Measurements from ENCODE around the gene RPRD2. TPM values are rescaled to one million over a fixed set of nuclear protein-coding genes. Genes with fewer than 3 reads are reported as not detected.

Gene RPRD2
- polyA plus RNA-seq, result 7.7 and 9.4 TPM in 2 replicates

GRCh38 chr1:150363426-150364230 is at the start of gene RPRD2:
Gene RPRD2, plus strand, starts transcription at chr1:150364147. Its CDS starts 568 bp downstream, at chr1:150364715.

GRCh38 chr1:150486966-150487762 is 123.2 kb downstream of the RPRD2 start, which contains the start of gene TARS2:
Gene TARS2, plus strand, starts transcription at chr1:150487419. Its CDS starts 32 bp downstream, at chr1:150487451.

GRCh38 chr1:150507912-150508864 is 144.2 kb downstream of the RPRD2 start, which contains the start of gene ECM1:
Gene ECM1, plus strand, starts transcription at chr1:150508109. Its CDS starts 101 bp downstream, at chr1:150508210.

GRCh38 chr1:150515328-150516049 is 151.5 kb downstream of the RPRD2 start, which contains the start of gene FALEC:
Gene FALEC, plus strand, starts transcription at chr1:150515752.

Other genes with a start within 250 kb of the RPRD2 start
- 2.7 and 2.8 TPM in 2 replicates for gene PLEKHO1, start 214.2 kb upstream of the RPRD2 start, polyA plus RNA-seq
- gene ANP32E, start 128.0 kb upstream of the RPRD2 start, polyA plus RNA-seq, result 99.2 and 140 TPM in 2 replicates
- 2.5 and 3.0 TPM in 2 replicates for gene CA14, start 106.4 kb upstream of the RPRD2 start, polyA plus RNA-seq
- 0.42 and 0.98 TPM in 2 replicates for gene APH1A, start 95.1 kb upstream of the RPRD2 start, polyA plus RNA-seq
- gene C1orf54, start 91.4 kb upstream of the RPRD2 start, polyA plus RNA-seq, result 45.8 and 52.3 TPM in 2 replicates
- gene CIART, start 81.6 kb upstream of the RPRD2 start, polyA plus RNA-seq, result 19.1 and 32.2 TPM in 2 replicates
- gene MRPS21, start 70.3 kb upstream of the RPRD2 start, polyA plus RNA-seq, result 359 and 393 TPM in 2 replicates
- gene PRPF3, start 42.6 kb upstream of the RPRD2 start, polyA plus RNA-seq, result 10.1 and 13.6 TPM in 2 replicates
- gene TARS2, start 123.3 kb downstream of the RPRD2 start, polyA plus RNA-seq, result 8.8 and 13.9 TPM in 2 replicates
- gene ECM1, start 144.0 kb downstream of the RPRD2 start, polyA plus RNA-seq, result 2.0 and 2.4 TPM in 2 replicates
- not detected in 2 replicates for gene FALEC, start 151.6 kb downstream of the RPRD2 start, polyA plus RNA-seq
- not detected in 2 replicates for gene ADAMTSL4, start 185.3 kb downstream of the RPRD2 start, polyA plus RNA-seq
- gene MCL1, start 215.5 kb downstream of the RPRD2 start, polyA plus RNA-seq, result 4.1 and 4.2 TPM in 2 replicates